HG03520 (cell line): ENCODE results near the gene TNIP3.

Experiments used
- ATAC-seq: cut with Tn5 transposase; IDR thresholded peaks from one replicate; pipeline ENCODE4 v1.9.1; 2021; ENCODE audit warnings: mild to moderate bottlenecking, moderate library complexity; ENCODE audit not compliant: unreplicated experiment

The TNIP3 gene

DNA sequence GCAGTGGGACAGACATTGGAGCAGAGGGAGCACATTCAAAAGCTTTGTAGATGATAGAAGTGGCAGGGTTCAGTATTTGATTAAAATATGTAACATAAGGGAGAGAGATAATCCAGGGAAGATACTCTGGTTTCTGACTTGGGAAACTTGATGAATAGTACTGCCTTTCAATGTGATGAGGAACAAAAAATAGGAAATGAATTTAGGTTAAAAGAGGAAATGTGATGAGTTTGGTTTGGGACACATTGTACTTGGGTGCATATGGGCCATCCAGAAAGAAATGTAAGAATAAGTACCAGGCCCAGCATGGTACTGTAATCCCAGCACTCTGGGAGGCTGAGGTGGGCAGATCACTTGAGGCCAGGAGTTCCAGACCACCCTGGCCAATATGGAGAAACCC is 70.9 kb downstream of the TNIP3 start:
- no peak for ATAC-seq

DNA sequence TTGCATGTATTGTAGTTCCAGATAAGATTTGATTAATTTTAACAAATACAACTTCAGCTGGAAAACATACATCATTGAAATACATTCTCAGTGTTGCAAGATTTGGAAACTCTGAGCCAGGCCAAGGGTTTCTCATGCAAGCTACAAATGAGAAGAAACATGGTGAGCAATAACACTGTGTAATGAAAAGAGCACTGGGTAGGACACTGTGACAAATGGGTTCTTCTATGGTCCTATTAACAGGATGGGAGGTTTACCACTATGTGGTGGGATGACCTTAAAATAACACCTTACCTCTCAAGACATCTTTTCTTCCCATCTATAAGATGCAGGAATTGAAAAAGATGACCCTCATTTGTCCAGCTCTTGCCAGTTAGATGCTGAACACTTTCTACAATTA is 72.2 kb downstream of the TNIP3 start:
- no peak for ATAC-seq

DNA sequence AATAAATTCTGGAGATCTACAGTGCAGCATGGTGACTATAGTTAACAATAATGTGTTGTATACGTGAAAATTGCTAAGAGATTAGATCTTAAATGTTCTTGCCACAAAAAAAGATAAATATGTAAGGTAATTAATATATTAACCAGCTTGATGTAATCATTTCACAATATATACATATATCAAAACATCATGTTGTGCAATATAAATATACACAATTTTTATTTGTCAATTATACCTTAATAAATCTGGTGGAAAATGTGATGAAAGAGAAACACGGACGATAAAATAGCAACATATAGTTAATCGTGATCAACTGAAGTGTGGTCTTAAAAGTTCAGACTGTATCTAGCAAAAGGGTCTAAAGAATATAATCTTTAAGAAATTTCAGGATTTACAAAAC is 75.3 kb downstream of the TNIP3 start:
- no peak for ATAC-seq
